Measurements from ENCODE around the gene TCF25.
A peak's percentile ranks its signal among the peaks of the same experiment; 100 is the strongest.
"Not testable (repeated sequence)": the region's sequence is repeated elsewhere in the genome, so short reads cannot be mapped to it uniquely, and the experiment has no call there.

TCF25 gene, protein sequence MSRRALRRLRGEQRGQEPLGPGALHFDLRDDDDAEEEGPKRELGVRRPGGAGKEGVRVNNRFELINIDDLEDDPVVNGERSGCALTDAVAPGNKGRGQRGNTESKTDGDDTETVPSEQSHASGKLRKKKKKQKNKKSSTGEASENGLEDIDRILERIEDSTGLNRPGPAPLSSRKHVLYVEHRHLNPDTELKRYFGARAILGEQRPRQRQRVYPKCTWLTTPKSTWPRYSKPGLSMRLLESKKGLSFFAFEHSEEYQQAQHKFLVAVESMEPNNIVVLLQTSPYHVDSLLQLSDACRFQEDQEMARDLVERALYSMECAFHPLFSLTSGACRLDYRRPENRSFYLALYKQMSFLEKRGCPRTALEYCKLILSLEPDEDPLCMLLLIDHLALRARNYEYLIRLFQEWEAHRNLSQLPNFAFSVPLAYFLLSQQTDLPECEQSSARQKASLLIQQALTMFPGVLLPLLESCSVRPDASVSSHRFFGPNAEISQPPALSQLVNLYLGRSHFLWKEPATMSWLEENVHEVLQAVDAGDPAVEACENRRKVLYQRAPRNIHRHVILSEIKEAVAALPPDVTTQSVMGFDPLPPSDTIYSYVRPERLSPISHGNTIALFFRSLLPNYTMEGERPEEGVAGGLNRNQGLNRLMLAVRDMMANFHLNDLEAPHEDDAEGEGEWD

DNA sequence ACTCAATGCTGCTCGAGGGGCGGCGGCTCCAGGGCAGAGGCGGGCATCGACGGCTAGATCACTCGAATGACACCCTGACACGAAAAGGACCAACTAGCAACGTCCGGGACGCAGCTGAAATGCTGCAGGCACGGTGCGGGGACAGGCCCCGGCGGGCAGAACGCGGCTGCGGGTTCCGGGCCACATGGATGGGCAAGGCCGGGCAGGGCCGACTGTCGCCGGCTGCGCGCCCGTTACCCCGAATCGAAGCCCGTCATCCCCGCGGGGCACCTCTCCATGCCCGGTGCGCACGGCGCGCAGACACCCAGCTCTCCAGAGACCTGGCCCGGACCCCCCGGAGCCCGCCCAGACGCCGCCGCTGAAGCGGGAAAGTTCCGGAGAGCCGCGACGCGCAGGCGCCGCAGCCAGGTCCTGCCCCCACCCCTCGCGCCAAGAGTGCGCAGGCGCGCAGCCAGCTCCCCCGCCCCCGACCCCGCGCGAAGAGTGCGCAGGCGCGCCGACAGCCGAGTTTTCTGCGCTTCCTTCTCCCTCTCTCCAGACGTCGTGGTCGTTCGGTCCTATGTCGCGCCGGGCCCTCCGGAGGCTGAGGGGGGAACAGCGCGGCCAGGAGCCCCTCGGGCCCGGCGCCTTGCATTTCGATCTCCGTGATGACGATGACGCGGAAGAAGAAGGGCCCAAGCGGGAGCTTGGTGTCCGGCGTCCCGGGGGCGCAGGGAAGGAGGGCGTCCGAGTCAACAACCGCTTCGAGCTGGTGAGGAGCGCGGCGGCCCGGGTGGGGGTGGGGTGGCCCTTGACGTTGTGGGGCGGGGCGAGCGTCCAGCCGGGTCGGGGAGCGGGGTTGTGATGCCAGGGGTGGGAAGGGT, at the start of gene TCF25:
Gene TCF25 (plus strand): TSS at position 484 of the 863 bp plus-strand sequence. CDS start 76 bp downstream, at position 560.
- DNase-seq, result peak; percentile 89

DNA sequence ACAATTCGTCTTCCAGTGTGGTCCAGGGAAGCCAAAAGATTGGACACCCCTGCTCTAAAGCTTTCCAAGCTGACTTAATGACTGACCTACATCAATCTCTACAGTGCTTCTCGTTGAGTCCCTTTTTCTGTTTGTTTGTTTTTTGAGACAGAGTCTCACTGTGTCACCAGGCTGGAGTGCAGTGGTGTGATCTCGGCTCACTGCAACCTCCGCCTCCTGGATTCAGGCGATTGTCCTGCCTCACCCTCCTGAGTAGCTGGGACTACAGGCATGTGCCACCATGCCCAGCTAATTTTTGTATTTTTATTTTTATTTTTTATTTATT, 49.6 kb upstream of the TCF25 start:
- DNase-seq, result not testable (repeated sequence)

DNA sequence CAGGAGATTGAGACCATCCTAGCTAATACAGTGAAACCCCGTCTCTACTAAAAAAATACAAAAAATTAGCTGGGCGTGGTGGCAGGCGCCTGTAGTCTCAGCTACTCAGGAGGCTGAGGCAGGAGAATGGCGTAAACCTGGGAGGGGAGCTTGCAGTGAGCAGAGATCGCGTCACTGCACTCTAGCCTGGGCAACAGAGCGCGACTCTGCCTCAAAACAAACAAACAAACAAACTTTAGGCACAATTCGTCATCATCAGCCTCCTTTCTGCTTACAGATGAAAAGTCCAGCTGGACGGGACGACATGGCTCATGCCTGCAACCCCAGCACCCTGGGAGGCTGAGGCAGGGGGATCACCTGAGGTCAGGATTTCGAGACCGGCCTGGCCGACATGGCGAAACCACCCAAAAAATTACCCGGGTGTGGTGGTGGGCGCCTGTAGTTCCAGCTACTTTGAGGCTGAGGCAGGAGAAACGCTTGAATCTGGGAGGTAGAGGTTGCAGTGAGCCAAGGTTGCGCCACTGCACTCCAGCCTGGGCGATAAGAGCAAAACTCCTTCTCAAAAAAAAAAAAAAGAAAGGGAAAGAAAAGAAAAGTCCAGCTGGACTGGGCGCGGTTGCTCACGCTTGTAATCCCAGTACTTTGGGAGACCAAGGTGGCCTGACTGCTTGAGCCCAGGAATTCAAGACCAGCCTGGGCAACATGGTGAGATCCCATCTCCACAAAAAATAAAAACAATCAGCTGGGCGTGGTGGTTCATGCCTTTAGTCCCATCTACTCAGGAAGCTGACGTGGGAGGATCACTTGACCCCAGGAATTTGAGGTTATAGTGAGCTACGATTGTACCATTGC, 46.6 kb upstream of the TCF25 start:
- no peak for DNase-seq

DNA sequence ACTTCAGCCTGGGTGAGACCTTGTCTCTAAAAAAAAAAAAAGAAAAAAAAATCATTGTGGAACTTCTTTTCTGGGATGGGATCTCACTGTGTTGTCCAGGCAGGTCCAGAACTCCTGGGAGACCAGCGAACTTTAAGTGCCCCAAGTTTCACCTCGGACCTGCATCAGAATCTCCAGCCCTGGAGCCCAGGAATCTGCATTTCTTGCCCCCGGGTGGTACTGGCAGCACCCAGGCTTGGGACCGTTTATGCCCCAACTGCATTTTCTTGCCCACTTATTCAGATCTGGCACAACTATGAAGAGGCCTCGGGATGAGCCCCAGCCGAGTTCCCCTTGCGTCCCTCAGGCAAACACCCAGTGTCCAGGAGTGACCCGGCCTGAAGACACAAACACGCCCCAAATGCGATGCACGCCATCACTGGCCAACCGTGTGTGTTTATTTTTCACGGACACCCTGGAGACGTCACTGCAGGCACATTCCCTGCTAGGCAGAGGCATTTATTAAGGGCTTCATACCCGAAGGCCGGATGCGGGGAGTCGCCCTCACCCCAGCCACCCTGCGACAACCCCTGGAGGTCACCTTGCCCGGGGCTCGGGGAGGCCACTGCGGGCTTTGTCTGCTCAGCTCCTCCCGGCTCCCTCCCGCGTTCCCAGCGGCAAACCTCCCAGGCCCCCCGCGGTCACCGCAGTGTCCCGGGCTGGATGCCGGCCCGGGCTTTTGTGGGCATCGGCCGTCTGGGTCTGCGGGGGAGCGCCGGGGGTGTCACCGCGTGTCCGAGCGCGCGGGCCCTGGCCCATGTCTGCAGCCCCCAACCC, 45.8 kb upstream of the TCF25 start:
- no peak for DNase-seq

DNA sequence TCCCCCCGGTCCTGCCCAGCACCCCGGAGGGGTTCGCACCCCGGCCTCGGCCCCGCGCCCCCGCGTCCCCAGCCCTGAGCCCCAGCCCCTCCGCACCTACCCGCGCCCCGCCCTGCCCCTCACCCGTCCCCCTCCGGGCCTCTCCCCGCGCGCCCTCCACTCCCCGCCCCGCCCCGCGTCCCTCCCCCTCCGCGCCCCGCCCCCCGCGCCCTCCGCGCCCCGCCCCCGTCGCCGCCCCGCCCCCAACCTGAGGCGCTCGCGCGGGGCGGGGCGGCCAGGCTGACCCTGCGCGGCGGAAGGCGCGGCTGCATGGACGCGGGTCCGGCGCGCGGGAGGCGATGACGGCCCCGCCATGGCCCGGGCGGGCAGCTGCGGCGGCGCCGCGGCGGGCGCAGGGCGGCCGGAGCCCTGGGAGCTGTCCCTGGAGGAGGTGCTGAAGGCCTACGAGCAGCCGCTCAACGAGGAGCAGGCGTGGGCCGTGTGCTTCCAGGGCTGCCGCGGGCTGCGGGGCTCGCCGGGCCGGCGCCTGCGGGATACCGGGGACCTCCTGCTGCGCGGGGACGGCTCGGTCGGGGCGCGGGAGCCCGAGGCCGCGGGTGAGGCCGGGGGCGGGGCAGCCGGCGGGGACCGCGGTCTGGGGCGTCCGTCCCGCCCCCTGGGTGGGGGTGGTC, 45.1 kb upstream of the TCF25 start, which contains the start of gene SPIRE2:
Gene SPIRE2 (plus strand): TSS at position 277 of the 671 bp plus-strand sequence. CDS start 76 bp downstream, at position 353.
- peak; percentile 75 for DNase-seq

DNA sequence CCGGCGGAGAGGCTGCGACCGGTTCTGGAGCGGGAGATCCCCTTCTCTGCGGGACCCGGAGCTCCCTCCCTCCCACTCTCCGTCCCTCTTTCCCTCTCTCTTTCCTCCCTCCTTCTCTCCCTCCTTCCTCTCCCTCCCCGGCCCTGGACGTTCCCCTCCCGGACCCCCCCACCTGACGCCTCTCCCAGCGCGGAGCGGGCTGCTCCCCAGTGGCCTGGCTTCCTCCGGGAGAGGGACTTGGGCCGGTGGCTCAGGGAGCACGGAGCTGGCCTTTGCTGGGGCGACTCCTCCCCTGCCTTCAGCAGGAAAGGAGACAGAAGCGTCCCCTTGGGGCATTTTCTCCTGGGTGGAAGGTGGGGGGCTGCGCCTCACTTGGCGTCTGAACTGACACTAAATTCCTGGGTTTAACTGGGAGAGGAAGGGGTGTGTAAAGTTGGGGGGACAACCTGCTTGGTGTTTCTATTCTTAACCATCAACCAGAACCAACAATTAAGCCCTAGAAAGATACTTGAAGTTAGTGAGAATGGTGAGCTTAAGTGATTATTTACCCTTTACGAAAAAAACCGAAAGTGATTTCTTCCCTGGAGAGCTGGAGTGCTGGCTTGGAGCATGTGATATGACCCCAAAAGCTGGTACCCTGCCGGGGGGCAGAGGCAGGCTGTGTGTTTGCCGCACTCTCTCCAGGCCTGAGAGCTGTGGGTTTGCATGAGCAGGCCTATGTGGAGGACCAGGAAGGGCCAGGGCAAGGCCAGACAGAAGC, 44.3 kb upstream of the TCF25 start:
- no peak for DNase-seq

DNA sequence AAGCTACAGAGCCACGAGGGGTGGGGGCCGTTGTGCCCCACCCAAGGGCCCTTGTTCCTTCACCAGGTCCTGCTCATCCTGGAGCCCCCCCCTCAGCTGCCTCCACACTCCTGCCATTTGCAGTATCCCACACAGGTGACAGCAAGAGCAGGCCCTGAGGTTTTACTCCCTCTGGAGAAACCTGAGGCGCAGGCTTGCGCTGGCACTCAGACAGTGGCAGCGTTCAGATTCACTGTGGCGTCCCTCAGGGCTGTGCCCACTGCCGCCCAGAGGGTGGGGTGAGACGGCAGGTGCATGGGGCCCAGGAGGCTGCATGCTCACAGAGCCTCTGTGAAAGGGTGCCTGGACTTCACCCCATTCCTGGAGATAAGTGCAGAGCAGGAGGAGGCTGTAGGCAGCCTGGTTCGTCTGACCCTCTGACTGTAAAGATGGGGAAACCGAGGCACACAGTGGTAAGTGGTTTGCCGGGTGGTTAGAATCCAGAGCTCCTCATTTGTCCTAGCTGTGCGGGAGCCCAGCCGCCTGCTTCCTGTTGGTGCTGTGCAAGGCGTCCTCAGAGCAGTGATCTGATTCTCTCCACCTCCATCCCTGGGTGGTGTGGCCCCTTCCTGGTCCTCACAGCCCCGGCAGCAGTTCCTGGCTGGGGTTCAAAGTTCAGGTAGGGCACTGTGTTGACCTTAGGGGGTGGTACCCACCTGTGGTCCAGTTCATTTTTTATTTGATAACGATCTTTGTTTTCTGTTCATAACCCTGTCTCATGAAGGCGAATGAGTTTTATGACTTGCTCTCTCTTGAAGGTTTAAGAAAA, 43.6 kb upstream of the TCF25 start:
- no peak for DNase-seq

DNA sequence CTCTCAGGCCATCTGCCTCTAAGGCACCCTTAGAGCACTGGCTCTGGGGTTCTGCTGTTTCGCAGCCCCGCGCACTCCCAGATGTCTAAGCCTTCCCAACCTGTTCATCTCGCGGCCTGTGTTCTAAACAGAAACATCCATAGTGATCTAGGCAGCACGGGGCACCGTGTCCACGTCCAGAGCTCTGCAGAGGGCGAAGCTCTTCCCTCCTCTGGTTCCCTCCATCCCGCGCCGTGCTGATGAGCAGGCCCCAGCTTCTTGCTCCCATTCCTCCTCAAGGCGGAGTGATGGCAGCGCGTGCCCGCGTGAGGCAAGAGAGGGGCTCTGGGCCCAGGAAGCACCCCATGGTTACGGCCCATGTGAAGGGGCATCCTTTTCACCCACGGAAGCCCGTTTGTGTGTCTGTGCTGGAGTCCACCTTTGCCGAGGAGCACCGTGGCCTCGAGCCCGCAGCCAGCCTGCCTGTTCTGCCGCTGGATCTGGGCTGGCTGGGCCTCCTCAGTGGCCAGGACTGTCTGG, 41.5 kb upstream of the TCF25 start:
- no peak for DNase-seq

DNA sequence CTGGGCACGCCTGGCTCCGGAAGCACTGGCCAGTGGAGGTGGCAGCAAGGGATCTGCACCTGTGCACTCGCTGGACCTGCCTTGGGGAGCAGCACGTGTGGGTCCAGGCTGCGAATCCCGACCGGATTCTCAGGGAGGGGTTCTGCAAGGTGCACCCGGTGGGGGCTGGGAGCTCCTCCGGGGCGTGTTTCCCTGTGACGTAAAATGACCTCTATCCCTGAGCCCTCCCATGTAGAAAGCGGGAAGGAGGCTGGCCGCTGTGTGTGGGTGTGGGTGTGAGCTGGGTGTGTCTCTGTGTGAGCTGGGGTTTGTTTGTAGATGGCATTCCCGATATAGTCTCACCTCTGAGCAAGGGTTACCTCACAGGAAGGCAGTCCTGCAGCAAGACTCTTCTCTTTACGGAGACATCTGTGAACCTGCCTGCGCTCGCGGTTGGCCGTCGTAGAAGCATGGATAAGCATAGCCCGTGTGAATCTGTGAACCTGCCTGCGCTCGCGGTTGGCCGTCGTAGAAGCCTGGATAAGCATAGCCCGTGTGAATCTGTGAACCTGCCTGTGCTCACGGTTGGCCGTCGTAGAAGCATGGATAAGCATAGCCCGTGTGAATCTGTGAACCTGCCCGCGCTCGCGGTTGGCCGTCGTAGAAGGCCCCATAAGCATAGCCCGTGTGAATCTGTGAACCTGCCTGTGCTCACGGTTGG, 39.6 kb upstream of the TCF25 start:
- DNase-seq, result not testable (repeated sequence)

DNA sequence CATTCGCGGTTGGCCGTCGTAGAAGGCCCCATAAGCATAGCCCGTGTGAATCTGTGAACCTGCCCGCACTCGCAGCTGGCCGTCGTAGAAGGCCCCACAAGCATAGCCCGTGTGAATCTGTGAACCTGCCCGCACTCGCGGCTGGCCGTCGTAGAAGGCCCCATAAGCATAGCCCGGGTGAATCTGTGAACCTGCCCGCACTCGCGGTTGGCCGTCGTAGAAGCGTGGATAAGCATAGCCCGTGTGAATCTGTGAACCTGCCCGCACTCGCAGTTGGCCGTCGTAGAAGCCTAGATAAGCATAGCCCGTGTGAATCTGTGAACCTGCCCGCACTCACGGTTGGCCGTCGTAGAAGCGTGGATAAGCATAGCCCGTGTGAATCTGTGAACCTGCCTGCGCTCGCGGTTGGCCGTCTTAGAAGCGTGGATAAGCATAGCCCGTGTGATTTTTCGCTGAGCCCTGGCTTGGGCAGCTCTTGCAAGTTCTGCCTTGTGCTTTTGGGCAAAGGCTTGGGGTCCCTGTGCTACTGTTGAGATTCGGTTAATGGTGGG, 38.5 kb upstream of the TCF25 start:
- not testable (repeated sequence) for DNase-seq

DNA sequence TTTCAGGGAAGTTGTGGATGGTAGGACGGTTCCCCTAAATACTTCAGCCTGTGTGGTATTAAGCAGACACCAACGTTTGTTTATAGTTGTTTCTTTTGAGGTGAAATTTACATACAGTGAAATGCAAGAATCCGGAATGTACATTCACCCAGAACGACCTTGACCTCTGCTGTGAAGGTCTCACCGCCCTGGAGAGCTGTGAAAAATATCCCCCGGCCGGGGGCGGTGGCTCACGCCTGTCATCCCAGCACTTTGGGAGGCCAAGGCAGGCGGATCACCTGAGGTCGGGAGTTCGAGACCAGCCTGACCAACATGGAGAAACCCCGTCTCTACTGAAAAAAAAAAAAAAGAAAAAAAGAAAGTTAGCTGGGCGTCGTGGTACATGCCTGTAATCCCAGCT, 36.9 kb upstream of the TCF25 start:
- DNase-seq, result not testable (repeated sequence)

DNA sequence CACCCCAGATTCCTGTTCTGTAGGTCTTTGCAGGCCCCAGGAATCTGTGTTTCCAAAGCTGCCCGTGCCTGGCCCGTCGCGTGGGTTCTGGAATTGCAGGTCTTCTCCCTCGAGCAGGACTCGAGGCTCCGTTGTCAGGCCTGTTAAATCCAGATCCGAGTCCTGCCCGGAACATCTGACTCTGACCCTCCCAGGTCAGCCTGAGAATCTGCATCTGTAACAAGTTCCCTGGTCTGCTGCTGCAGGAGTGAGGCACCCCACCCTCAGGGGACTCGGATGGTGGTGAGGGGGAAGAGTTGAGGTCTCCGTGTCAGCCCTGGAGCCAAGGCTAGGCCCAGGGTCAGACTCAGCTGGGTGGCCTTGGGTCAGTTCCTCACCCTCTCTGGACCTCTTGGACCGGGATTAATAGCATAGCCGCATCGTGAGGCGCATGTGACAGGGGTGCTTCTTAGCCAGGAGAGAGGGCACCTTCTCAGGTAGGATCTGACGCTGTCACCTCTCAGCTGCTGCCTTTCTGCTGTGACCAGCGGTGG, 36.3 kb upstream of the TCF25 start:
- no peak for DNase-seq

DNA sequence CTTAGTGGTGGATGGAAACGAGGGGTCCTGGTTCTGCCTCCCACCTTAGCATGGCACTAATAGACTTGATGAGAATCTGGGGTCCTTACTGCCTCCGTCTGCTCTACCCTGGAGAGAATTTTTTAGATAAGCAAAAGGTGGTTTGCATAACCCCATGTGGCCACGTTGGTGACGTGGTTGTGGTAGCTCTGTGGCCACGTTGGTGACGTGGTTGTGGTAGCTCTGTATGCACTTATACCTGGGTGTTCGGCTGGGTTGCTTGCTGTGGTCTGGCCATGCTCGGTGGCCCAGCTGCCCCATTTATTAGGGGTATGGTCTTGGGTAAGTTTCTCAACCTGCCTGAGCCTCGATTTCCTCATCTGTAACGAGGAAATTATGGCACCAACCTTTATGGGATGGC, 32.1 kb upstream of the TCF25 start:
- DNase-seq, result peak; percentile 39

DNA sequence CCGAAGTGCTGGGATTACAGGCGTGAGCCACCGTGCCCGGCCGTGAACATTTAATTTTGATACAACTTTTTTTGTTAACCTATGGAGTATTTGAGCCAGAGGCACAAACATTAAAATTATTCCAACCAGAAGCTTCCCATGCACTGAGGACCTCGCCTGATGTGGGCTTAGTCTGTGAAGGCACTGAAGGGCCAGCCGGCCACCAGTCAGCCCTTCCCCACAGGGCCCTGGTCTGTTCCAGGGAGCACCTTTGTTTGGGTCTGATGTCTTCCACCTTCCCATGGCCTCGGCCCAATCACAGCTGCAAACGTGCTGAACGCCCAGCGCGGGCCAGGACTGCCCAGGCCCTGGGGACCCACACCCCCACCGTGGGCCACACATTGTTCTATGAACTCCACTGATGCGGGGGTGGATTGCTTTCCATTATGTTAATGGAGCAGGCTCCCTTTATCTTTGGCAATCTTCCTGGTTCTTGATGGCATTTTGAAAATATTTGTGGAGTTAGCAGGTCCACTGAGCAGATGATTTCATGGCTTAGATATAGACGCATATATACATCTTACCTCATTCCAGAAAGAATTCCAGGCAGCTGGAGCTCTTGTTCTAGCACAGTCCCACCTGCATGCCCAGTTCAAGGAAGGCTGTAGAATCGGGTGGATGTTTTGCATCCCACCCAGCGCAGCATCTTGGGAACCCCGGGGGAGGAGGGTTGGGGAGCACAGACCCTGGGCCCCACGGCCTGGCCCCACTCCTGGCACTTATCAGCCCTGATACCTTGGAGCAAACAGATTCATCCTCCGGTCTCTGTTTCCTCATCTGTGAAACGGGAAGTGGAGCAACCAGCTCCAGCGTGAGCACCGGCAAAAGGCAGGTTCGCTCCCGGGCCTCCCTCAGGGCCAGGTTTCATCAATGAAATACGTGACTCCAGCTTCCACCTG, 30.7 kb upstream of the TCF25 start:
- DNase-seq, result no peak

DNA sequence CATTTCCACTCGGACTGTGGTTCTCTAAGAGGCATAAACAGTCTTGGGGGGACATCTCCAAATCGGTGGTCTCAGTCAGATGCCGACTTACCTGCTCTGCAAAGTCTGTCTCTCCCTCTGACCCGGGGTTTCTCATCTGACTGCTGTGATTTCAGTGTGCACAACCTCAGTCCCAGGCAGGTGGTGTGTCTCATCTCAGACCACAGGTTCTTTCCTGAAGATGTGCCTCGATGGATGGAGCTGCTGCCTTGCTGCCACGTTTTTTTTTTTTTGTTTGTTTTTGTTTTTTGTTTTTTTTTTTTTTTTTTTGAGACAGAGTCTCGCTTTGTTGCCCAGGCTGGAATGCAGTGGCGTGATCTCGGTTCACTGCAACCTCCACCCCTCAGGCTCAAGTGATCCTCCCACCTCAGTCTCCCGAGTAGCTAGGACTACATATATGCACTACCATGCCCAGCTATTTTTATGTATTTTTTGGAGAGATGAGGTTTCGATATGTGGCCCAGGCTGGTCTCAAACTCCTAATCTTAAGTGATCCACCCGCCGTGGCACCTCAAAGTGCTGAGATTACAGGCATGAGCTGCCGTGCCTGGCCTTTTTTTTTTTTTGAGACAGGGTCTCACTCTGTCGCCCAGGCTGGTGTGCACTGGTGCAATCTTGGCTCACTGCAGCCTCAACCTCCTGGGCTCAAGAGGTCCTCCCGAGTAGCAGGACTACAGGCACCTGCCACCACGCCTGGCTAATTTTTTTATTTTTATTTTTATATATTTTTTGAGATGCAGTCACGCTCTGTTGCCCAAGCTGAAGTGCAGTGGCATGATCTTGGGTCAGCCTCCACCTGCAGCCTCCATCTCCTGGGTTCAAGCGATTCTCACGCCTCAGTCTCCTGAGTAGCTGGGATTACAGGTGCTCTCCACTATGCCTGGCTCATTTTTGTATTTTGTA, 29.7 kb upstream of the TCF25 start:
- DNase-seq, result no peak
